GM23248 (cell line): Measurements from ENCODE around the gene AUP1. TPM values are rescaled to one million over a fixed set of nuclear protein-coding genes. Genes with fewer than 3 reads are reported as not detected.

Source experiments
- DNase-seq: peaks from one replicate; pipeline ENCODE4 v3.0.0-alpha.2; 2015
- H2AFZ ChIP-seq: fragments of 200-600 bp; sonication (generic); 2 replicates; pipeline ENCODE4 v1.6.1; 2016; ENCODE audit warnings: antibody characterized with exemption
- H3F3A ChIP-seq: fragments of 200-600 bp; sonication (generic); 2 replicates; pipeline ENCODE4 v1.6.1; 2016; ENCODE audit warnings: mild to moderate bottlenecking, antibody characterized with exemption, mixed run types; ENCODE audit not compliant: insufficient read depth
- H3K27ac ChIP-seq: fragments of 200-600 bp; sonication (generic); 2 replicates; pipeline ENCODE4 v1.5.1; 2016; ENCODE audit warnings: mild to moderate bottlenecking
- H3K27me3 ChIP-seq: fragments of 200-600 bp; sonication (generic); replicated peaks from 2 replicates; pipeline ENCODE4 v1.6.1; 2016; ENCODE audit warnings: mild to moderate bottlenecking; ENCODE audit not compliant: insufficient read depth
- H3K36me3 ChIP-seq: fragments of 200-600 bp; sonication (generic); 2 replicates; pipeline ENCODE4 v1.6.1; 2016; ENCODE audit warnings: low read depth, mild to moderate bottlenecking
- H3K4me1 ChIP-seq: fragments of 200-600 bp; sonication (generic); 2 replicates; pipeline ENCODE4 v1.6.1; 2016; ENCODE audit warnings: mild to moderate bottlenecking; ENCODE audit not compliant: insufficient read depth
- H3K4me2 ChIP-seq: fragments of 200-600 bp; sonication (generic); one replicate; pipeline ENCODE4 v1.6.1; 2016; ENCODE audit warnings: mild to moderate bottlenecking; ENCODE audit not compliant: unreplicated experiment
- H3K4me3 ChIP-seq: fragments of 200-600 bp; sonication (generic); 2 replicates; pipeline ENCODE4 v1.5.1; 2016; ENCODE audit warnings: mild to moderate bottlenecking
- H3K79me2 ChIP-seq: fragments of 200-600 bp; sonication (generic); 2 replicates; pipeline ENCODE4 v1.6.1; 2016; ENCODE audit warnings: mild to moderate bottlenecking; ENCODE audit not compliant: insufficient read depth
- H3K9ac ChIP-seq: fragments of 200-600 bp; sonication (generic); 2 replicates; pipeline ENCODE4 v1.6.1; 2016; ENCODE audit warnings: mild to moderate bottlenecking
- H3K9me2 ChIP-seq: fragments of 200-600 bp; sonication (generic); 2 replicates; pipeline ENCODE4 v1.6.1; 2016; ENCODE audit warnings: mixed run types, mild to moderate bottlenecking, moderate library complexity; ENCODE audit not compliant: insufficient read depth
- H3K9me3 ChIP-seq: fragments of 200-600 bp; sonication (generic); one replicate; pipeline ENCODE4 v1.6.1; 2017; ENCODE audit warnings: low read depth
- H4K20me1 ChIP-seq: fragments of 200-600 bp; sonication (generic); 2 replicates; pipeline ENCODE4 v1.6.0; 2016; ENCODE audit not compliant: insufficient read depth
- EZH2 ChIP-seq: fragments of 200-600 bp; sonication (generic); IDR thresholded peaks from 2 replicates; pipeline ENCODE4 v1.6.1; 2018; ENCODE audit warnings: antibody characterized with exemption, mild to moderate bottlenecking; ENCODE audit not compliant: insufficient read depth, poor library complexity, severe bottlenecking
- EZH2phosphoT487 ChIP-seq: fragments of 200-600 bp; sonication (generic); IDR thresholded peaks from 2 replicates; pipeline ENCODE4 v1.6.1; 2018; ENCODE audit warnings: antibody characterized with exemption, moderate library complexity, mild to moderate bottlenecking, low read depth; ENCODE audit not compliant: insufficient read depth
- WGBS, 2 experiments: methylation state at CpG; one replicate each; pipeline ENCODE4 v1.1.6; 2015 to 2017; ENCODE audit warnings: low lambda C conversion rate in 2 of 2, low coverage in 1 of 2; ENCODE audit errors: missing lambda C conversion rate in 2 of 2; 5-methylcytosine and 5-hydroxymethylcytosine counted together
- in situ Hi-C: fragments of 300-500 bp; cut with MboI; formaldehyde crosslinking; loops from 2 replicates; pipeline ENCODE4 v1.15.0; 2020
- polyA plus RNA-seq: library from polyadenylated mRNA; unstranded; fragments of >200 nt; fragmentation: Nextera tagmentation; extraction: Ambion mirVana; gene quantifications from 2 replicates; pipeline ENCODE4 v1.2.1, GENCODE V29; 2016
- total RNA-seq: library from RNA; depleted of rRNA; stranded (reverse); fragments of >200 nt; shearing (Covaris generic); gene quantifications from 2 replicates; pipeline ENCODE4 v1.2.3, GENCODE V29; 2014

Gene AUP1
- total and polyA plus RNA-seq, 2 experiments from 2014 or later = 119 to 122 TPM

DNA sequence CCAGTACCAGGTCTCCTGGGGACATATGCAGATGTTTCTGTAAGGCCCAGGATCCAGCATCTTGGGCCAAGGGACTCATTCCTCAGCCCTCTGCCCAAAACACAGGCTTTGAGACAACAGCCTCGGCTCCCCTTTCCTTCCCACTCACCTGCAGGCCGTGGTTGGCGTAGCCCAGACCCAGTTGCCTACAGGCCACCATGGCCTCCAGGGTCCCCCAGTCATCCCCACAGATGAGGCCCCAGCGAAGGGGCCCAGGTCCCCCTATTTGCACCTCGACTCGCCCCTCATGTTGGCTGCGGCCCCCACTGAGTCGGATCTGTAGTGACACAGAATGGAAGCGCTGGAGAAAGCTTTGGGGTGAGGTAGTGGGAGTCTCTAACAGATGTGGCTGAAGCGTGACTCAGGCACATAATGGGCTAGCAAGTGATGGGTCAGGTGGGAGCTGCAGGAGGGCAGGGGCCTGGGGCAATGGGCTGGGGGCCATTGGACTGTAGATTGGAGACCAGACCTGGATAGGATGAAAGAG, 6.0 kb upstream of the AUP1 start:
- Histone ChIP-seq H3K9me2 (no peaks in the 10 kb centered on the region), H3K36me3 (no peaks in the 10 kb centered on the region), H3F3A (peaks cover 35% of the 10 kb centered on the region), H3K4me1 (peaks cover 21% of the 10 kb centered on the region), H3K9ac (no peak overlapping the region), H3K9me3 (no peaks in the 10 kb centered on the region), H4K20me1 (no peaks in the 10 kb centered on the region), H3K27ac (no peak overlapping the region), H3K27me3 (no peaks in the 10 kb centered on the region), H2AFZ (no peak overlapping the region), H3K4me2 (no peak overlapping the region), H3K79me2 (peaks cover 17% of the 10 kb centered on the region), H3K4me3 (no peak overlapping the region)
- TF ChIP-seq EZH2 = no peak
- no peak for TF ChIP-seq EZH2phosphoT487
- WGBS, 2 experiments = 92% methylated on average over 10 of the region's 10 CpGs
- in situ Hi-C loops = no loop called here
- no peak for DNase-seq

DNA sequence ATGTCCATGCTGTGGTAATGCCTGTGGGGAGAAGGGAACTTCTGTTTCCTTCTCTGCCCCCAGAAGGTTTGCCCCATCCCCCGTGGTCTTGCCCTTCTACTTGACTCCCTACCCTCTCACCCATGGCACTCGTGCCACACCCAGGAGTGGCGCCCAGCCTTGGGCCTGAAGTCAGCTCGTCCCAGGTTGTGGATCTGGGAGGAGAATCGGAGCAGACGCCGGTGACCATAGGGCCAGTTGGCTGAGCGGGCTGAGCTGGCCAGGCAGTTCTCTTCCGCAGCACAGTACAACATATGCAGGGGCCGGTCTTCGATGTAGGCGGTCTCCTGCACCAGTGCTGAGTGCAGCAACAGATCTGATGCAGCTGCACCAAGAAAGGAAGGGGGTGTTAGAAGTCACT, 4.9 kb upstream of the AUP1 start:
- Histone ChIP-seq H3F3A (peaks cover 31% of the 10 kb centered on the region), H3K9ac (no peak overlapping the region), H3K9me2 (no peaks in the 10 kb centered on the region), H3K79me2 (peaks cover 24% of the 10 kb centered on the region), H3K4me1 (peaks cover 14% of the 10 kb centered on the region), H3K27me3 (no peaks in the 10 kb centered on the region), H3K4me2 (no peak overlapping the region), H2AFZ (no peak overlapping the region), H3K4me3 (no peak overlapping the region), H3K9me3 (no peaks in the 10 kb centered on the region), H3K27ac (no peak overlapping the region), H3K36me3 (no peaks in the 10 kb centered on the region), H4K20me1 (no peaks in the 10 kb centered on the region)
- in situ Hi-C loops = no loop called here
- no peak for DNase-seq
- WGBS, 2 experiments = 71 to 72% methylated on average over 11 to 12 of the region's 12 CpGs
- no peak for TF ChIP-seq EZH2phosphoT487
- no peak for TF ChIP-seq EZH2

GRCh38 chr2:74533464-74533863, 4.0 kb upstream of the AUP1 start:
- no peaks in the 10 kb centered on the region for H3K9me3 ChIP-seq
- H3F3A ChIP-seq = peaks cover 30% of the 10 kb centered on the region
- H3K9ac ChIP-seq = no peak overlapping the region
- peaks cover 34% of the 10 kb centered on the region for H3K79me2 ChIP-seq
- H3K9me2 ChIP-seq = no peaks in the 10 kb centered on the region
- no peaks in the 10 kb centered on the region for H3K27me3 ChIP-seq
- no peaks in the 10 kb centered on the region for H3K36me3 ChIP-seq
- H3K27ac ChIP-seq = no peak overlapping the region
- peaks cover 16% of the 10 kb centered on the region for H3K4me1 ChIP-seq
- no peak overlapping the region for H3K4me2 ChIP-seq
- in situ Hi-C loops = no loop called here
- no peak overlapping the region for H2AFZ ChIP-seq
- DNase-seq = no peak
- 77 to 80% methylated on average over 4 of the region's 4 CpGs for WGBS, 2 experiments
- H3K4me3 ChIP-seq = no peak overlapping the region
- no peaks in the 10 kb centered on the region for H4K20me1 ChIP-seq
- TF ChIP-seq EZH2 = no peak
- no peak for TF ChIP-seq EZH2phosphoT487

GRCh38 chr2:74532222-74532621, 2.7 kb upstream of the AUP1 start:
- Histone ChIP-seq H3K36me3 (no peaks in the 10 kb centered on the region), H3K9ac (no peak overlapping the region), H2AFZ (no peak overlapping the region), H3K4me3 (peak overlapping the region; percentile 80; the same call in 1 of the 2 replicates), H3K4me1 (peaks cover 22% of the 10 kb centered on the region), H3K79me2 (peaks cover 46% of the 10 kb centered on the region), H3F3A (peaks cover 20% of the 10 kb centered on the region; the same call in 1 of the 2 replicates), H3K9me3 (no peaks in the 10 kb centered on the region), H3K27ac (no peak overlapping the region), H3K4me2 (no peak overlapping the region), H3K9me2 (no peaks in the 10 kb centered on the region), H4K20me1 (no peaks in the 10 kb centered on the region), H3K27me3 (no peaks in the 10 kb centered on the region)
- DNase-seq = peak; percentile 72
- TF ChIP-seq EZH2phosphoT487 (no peak), EZH2 (no peak)
- in situ Hi-C loops = no loop called here

GRCh38 chr2:74531666-74532065, 2.2 kb upstream of the AUP1 start:
- Histone ChIP-seq H3K27ac (no peak overlapping the region), H3K4me1 (peaks cover 22% of the 10 kb centered on the region), H2AFZ (no peak overlapping the region), H3K79me2 (peaks cover 51% of the 10 kb centered on the region), H3K9ac (peak overlapping the region; percentile 89), H3K27me3 (no peaks in the 10 kb centered on the region), H3K9me3 (no peaks in the 10 kb centered on the region), H3K9me2 (no peaks in the 10 kb centered on the region), H4K20me1 (no peaks in the 10 kb centered on the region), H3K4me2 (peak overlapping the region; percentile 94), H3K4me3 (peak overlapping the region; percentile 80; the same call in 1 of the 2 replicates), H3K36me3 (0 out of 2 replicates have a peak, but pooled peaks cover 4% of the 10 kb centered on the region), H3F3A (peaks cover 20% of the 10 kb centered on the region; the same call in 1 of the 2 replicates)
- DNase-seq = no peak
- TF ChIP-seq EZH2 (no peak), EZH2phosphoT487 (no peak)
- in situ Hi-C loops = no loop called here
- WGBS, 2 experiments = 82 to 86% methylated on average over 7 of the region's 7 CpGs
